Activated CD8-positive, alpha-beta memory T cell treated with anti-CD3 and anti-CD28 coated beads for 36 hours (primary cell): ENCODE results near the gene INVS. TPM values are rescaled to one million over a fixed set of nuclear protein-coding genes. Genes with fewer than 3 reads are reported as not detected.
"Not testable (repeated sequence)": the region's sequence is repeated elsewhere in the genome, so short reads cannot be mapped to it uniquely, and the experiment has no call there.

Source experiments
- CTCF ChIA-PET: fragments of 350-600 bp; sonication (Branson Sonifier 250); formaldehyde crosslinking; loops from one replicate; lab custom pipeline; 2021; ENCODE audit warnings: antibody characterized with exemption; lab: Charles Lee
- POLR2A ChIA-PET: fragments of 350-600 bp; sonication (Branson Sonifier 250); formaldehyde crosslinking; loops from one replicate; lab custom pipeline; 2021; ENCODE audit warnings: antibody characterized with exemption; lab: Charles Lee
- total RNA-seq, 2 experiments: library from RNA; stranded (reverse); gene quantifications; one replicate each; pipeline ENCODE4 v1.2.3, GENCODE V29; 2021

INVS gene
- total RNA-seq, 2 experiments from 2014 or later: 17.3 to 18.3 TPM

DNA sequence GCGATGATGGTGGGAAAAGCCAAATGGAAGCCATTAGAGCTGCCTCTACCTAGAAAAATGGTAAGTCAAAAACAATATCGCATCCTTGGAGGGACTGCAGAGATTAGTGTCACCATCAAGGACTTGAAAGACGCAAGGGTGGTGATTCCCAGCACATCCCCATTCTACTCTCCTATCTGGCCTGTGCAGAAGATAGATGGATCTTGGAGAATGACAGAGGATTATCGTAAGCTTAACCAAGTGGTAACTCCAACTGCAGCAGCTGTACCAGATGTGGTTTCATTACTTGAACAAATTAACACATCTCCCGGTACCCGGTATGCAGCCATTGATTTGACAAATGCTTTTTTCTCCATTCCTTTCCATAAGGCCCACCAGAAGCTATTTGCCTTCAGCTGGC lies 24.1 kb upstream of the INVS start:
- ChIA-PET POLR2A (no interaction called here), CTCF (no interaction called here)

- CTCF ChIA-PET, POLR2A ChIA-PET: not testable (repeated sequence)
Measured at GRCh38 chr9:100076256-100076655, 22.8 kb upstream of the INVS start.

DNA sequence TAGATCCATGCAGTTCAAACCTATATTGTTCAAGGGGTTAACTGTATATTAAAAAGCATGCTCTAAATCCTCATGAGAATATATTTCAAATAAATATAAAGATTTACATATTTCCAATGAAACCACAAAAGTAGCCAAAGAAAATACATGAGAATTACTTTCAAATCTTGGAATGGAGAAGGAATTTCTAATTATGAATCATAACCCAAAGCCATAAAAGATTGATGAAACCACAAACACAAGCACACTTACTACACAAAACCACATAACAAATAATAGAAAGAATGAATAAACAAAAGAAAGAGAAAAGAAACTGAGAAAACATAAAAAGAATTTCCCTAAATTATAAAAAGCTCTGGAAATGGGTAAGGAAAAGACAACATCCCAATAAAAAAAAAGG lies 16.3 kb upstream of the INVS start:
- ChIA-PET CTCF (no interaction called here), POLR2A (no interaction called here)

- ChIA-PET POLR2A (no interaction called here), CTCF (no interaction called here)
Measured at GRCh38 chr9:100083448-100084127, 15.5 kb upstream of the INVS start.

DNA sequence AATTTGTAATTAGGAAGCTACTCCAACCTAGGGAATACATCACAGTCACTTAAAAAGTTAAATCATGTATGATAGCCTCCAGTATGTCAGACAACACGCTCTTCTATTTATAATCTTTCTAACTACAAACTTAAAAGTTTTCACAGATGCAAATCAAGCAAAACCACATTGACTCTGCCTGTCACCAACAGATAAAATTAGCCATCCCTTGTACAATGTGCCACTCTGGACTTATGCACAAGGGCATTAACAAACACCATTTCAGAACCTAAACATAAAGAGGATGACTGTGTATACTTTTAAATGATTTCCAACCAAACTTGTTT lies 15.0 kb upstream of the INVS start:
- CTCF ChIA-PET: no interaction called here

GRCh38 chr9:100084734-100085133 lies 14.3 kb upstream of the INVS start:
- POLR2A ChIA-PET: no interaction called here
- CTCF ChIA-PET: no interaction called here

More for the DNA sequence above, 15.0 kb upstream of the INVS start:
- POLR2A ChIA-PET: no interaction called here

GRCh38 chr9:100086097-100086635 lies 12.9 kb upstream of the INVS start:
- ChIA-PET CTCF (no interaction called here), POLR2A (no interaction called here)

DNA sequence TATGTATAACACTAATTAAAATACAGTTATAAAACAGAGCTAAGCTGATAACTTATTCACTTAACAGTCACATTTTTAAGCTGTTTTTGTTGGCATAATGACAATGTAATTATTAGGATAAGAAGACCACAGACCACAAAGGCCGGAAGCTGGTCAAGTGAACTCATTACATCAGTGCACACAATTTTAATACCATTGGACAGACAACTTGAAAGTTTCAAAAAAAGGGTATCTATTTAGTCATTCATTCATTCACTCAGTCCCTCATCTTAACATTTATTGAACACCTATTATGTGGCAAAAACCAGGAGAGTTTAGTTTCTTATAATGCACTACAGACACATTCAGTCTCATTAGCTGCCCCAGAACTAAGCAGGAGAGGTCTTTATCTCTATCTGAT lies 11.8 kb upstream of the INVS start:
- CTCF ChIA-PET: interaction anchor here (0.9 kb wide), 1 partner anchor 21 kb away, joined by 3 read pairs; no protein-coding TSS in a partner anchor
- POLR2A ChIA-PET: no interaction called here

- ChIA-PET CTCF (no interaction called here), POLR2A (no interaction called here)
Measured at GRCh38 chr9:100088202-100088601, 10.8 kb upstream of the INVS start.

GRCh38 chr9:100090880-100091279 lies 8.2 kb upstream of the INVS start:
- ChIA-PET POLR2A (no interaction called here), CTCF (no interaction called here)

GRCh38 chr9:100091650-100092049 lies 7.4 kb upstream of the INVS start:
- ChIA-PET CTCF (no interaction called here), POLR2A (no interaction called here)

GRCh38 chr9:100092066-100092465 lies 7.0 kb upstream of the INVS start:
- POLR2A ChIA-PET: no interaction called here
- CTCF ChIA-PET: no interaction called here

DNA sequence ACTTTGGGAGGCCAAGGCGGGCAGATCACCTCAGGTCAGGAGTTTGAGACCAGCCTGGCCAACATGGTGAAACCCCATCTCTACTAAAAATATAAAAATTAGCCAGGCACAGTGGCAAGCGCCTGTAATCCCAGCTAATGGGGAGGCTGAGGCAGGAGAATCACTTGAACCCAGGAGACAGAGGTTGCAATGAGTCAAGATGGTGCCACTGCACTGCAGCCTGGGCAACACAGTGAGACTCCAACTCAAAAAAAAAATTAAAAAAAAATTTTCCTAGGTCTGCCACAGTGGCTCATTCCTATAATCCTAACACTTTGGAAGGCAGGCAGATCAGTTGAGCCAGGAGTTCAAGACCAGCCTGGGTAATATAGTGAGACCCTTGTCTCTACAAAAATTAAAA lies 4.6 kb upstream of the INVS start:
- POLR2A ChIA-PET: not testable (repeated sequence)
- CTCF ChIA-PET: interaction anchor here (1.2 kb wide), 1 partner anchor 121 kb away, joined by 4 read pairs; no protein-coding TSS in a partner anchor

DNA sequence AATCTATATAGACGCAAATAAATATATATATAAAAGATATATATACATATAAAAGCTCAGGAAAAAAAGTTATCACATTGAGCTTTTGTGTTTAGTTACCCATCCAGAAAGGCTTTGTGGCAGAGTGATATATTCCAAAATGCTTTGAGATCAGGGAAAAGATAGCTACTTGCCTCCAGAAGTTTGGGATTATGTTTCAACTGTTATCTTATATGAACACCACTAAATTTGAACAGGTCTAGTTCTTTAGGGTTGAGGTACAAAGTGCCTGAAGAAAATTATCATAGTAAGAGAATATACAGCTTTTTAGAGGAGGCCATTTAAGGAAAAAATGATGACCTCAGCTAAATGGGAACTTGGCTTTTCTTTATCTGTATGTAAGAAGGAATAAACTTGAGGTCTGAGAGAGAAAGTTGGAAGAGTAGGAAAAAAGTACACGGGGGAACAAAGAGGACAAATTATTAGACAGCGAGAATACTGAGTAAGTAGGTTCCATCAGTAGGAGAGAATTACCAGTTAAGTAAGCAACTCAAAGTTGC lies 2.6 kb upstream of the INVS start:
- ChIA-PET POLR2A (no interaction called here), CTCF (no interaction called here)

DNA sequence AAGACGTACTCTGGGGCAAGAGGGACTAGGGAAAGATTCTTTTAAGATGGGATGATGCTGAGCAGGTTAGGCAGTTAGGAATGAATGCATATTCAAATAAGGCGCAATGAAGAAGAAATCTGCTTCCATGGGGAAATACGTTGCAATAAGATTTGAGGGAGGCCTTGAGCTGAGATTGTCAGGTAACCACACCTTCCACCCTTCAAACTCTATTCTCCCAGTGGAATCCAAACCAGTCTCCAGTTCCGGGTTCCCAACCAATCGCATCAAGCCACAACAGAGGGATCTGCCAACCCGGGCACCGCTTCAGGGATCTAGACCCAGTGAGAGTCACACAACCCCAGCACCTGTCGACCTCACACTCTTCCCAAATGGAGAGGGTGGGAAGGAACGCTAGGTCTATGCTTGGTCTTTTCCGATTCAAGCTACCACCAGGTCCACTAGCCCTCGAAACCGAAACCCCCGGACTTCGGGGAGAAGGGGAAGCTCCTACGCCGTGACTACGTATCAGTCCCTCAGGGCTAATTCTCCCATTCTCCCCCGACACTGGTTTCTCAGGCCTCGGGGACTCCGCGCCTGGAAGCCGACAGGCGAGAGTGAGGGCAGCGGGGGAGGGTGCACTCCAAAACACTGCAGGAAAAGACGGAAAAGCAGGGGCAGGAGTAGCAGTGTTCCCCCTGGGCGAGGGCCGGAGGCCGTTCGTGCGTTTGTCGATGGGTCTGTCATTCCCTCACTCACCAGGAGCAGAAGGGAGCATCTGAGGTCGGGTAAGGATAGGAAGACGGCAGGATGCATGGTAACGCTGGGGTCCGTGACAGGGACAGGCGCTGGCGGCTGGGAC lies 777 bp upstream of the INVS start:
- POLR2A ChIA-PET: no interaction called here

GRCh38 chr9:100099722-100100042 lies 639 bp downstream of the INVS start:
- CTCF ChIA-PET: no interaction called here
- POLR2A ChIA-PET: no interaction called here

More for the DNA sequence above, 777 bp upstream of the INVS start:
- CTCF ChIA-PET: no interaction called here

- POLR2A ChIA-PET: no interaction called here
- CTCF ChIA-PET: no interaction called here
Measured at GRCh38 chr9:100100146-100100667, 1.2 kb downstream of the INVS start.

DNA sequence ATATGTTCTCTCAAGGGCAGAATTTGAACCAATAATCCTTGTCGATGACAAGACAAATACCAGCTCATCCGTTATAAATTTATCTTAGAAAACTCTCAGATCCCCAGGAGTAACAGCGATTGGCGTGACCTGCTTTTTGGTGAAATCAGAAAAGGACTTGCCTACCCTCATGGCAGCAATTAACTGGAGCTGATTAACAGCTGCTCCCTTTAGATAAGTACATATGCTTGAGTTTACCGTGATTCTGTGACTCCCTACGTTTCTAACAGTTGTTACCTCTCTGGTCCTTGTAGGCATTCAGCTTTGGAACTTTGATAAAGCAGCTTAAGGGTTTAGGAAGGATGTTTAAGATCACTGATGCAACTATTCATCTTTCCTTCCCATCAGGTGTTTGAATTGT lies 2.6 kb downstream of the INVS start:
- CTCF ChIA-PET: no interaction called here
- POLR2A ChIA-PET: no interaction called here

DNA sequence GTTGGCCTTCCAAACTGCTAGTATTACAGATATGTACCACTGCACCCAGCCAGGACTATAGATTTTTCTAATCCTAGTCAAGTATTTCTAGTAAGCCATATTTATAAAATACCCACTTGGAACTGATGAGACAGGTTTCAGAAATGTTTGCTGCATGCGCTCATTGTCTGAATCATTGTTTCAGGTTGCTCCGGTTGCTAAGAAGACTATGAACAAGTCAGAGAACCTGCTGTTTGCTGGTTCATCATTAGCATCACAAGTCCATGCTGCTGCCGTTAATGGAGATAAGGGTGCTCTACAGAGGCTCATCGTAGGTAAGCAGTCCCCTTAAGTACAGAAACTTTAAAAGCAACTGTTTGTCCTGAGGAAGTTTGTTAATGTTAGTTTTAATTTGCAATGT lies 5.3 kb downstream of the INVS start:
- ChIA-PET CTCF (no interaction called here), POLR2A (no interaction called here)

- ChIA-PET POLR2A (interaction anchor here (0.7 kb wide), 1 partner anchor 65 kb away, joined by 5 read pairs; no protein-coding TSS in a partner anchor), CTCF (interaction anchor here (0.7 kb wide), 3 partner anchors 74 to 1090 kb away, joined by 3 to 5 read pairs (median 4); no protein-coding TSS in a partner anchor)
Measured at GRCh38 chr9:100105861-100106260, 6.8 kb downstream of the INVS start.
